Endothelial cell of hepatic sinusoid (primary cell): ENCODE results near the gene STON1.
"Not testable (repeated sequence)": the region's sequence is repeated elsewhere in the genome, so short reads cannot be mapped to it uniquely, and the experiment has no call there.

ENCODE experiments used
- in situ Hi-C: cut with HindIII; loops from 2 replicates; pipeline ENCODE4 v1.10.0; 2017; ENCODE audit warnings: low sequenced_read_pairs

The STON1 gene

DNA sequence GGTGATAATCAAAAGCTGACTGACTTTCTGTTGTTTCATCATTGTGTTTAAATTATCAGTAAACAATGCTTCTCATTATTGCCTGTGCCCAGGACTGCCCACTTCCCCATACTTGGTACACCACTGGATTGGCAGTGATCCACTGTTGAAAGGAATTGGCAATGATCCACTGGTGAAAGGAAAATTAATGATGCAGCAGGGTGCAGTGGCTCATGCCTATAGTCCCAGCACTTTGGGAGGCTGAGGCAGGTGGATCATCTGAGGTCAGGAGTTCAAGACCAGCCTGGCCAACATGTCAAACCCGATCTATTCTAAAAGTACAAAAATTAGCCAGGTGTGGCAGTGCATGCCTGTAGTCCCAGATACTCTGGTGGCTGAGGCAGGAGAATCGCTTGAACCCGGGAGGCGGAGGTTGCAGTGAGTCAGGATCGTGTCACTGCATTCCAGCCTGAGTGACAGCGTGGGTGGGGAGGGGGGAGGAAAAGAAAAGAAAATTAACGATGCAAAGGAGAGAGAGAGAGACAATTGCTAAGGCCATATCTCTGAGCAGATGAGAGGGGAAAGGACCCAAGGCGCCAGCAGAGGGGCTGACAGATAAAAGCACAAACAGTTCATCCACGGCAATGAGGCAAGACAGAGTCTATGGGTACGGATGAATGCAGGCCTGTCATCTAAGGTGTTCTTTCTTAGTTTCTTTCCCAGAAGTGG lies 77.5 kb downstream of the STON1 start:
- in situ Hi-C loops: no loop called here

GRCh38 chr2:48613211-48613610 lies 83.3 kb downstream of the STON1 start:
- in situ Hi-C loops: no loop called here

DNA sequence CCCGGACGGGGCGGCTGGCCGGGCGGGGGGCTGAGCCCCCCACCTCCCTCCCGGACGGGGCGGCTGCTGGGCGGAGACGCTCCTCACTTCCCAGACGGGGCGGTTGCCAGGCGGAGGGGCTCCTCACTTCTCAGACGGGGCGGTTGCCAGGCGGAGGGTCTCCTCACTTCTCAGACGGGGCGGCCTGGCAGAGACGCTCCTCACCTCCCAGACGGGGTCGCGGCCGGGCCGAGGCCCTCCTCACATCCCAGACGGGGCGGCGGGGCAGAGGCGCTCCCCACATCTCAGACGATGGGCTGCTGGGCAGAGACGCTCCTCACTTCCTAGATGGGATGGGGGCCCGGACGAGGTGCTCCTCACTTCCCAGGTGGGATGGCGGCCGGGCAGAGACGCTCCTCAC lies 84.6 kb downstream of the STON1 start:
- in situ Hi-C loops: not testable (repeated sequence)

DNA sequence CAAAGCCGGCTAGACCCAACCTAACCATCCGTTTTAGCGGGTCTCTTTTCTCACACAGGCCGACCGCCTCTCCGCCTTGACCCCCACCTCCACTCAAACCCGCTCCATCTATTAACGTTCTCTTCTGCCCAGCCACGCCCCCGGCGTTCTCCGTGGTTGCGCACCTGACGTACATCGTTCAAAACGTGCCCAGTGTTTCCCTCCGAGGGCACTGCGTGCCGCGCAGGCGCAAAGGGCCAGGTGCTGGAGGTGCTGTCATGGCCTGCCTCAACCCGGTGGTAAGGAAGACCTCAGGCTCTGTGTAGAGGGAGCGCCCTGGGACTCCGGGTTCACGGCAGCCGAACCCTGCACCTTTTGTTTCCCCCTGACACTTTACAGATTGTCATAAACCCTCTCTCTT lies 87.7 kb downstream of the STON1 start, which contains the start of gene GTF2A1L:
TSS of gene GTF2A1L (plus strand) at position 239 of the 400 bp plus-strand sequence. CDS start at position 258, 19 bp downstream.
- in situ Hi-C loops: no loop called here

DNA sequence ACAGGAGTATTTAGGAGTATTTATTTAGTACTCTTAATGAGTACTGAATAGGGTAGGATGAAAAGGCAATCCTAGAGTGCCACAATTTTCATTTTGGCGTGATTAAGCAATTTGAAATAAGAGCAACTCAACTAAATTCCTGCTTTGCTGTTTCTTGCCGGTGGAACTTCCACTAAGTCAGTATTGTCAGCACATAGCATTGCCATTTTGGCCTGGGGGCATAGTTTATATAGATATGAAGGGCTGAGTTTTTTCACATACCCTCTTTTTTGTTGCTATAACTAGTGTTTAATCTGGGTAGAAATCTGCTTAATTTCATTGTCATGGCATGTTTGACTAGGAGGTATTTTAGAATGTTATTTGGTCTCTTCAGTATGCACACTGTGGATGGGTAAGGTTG lies 89.6 kb downstream of the STON1 start:
- in situ Hi-C loops: no loop called here

GRCh38 chr2:48620604-48621003 lies 90.7 kb downstream of the STON1 start:
- in situ Hi-C loops: no loop called here

DNA sequence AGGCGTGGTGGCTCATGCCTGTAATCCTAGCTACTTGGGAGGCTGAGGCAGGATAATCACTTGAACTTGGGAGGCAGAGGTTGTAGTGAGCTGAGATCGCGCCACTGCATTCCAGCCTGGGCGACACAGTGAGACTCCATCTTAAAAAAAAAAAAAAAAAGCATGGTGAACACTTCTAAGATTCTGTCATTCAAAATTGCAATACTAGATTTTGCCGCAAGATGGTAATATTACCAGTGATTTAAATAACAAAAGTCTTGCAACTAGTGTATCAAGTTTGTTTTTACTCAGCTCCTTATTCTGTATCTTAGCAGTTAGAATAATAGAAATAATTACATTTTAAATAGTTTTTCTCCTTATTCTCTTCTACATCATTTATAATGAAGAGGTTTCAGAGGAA lies 92.7 kb downstream of the STON1 start:
- in situ Hi-C loops: not testable (repeated sequence)

DNA sequence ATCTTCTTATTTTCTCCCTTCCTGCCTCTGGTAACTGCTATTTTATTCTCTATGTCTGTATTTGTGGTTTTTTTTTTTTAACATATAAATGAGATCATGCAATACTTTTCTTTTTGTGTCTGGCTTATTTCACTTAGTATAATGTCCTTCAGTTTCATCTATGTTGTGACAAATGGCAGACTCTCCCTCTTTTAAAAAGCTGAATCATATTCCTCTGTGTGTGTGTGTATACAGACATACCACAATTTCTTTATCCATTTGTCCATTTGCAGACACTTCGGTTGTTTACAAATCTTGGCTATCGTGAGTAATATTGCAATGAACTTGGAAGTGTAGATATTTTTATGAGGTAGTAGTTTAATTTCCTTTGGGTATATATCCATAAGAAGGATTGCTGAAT lies 94.7 kb downstream of the STON1 start:
- in situ Hi-C loops: no loop called here

DNA sequence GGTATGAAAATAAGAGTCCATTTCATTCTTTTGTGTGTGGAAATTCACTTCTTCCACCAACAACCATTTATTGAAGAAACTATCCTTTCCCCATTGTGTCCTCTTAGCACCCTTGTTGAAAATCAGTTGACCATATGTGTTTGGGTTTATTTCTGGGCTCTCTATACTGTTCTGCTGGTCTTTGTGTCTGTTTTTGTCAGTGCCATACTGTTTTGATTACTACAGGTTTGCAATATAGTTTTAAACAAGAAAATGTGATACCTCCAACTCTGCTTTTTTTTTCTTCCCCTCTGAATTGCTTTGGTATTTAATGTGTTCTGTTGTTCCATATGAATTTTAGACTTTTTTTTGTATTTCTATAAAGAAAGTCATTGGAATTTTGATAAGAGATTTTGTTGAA lies 96.1 kb downstream of the STON1 start:
- in situ Hi-C loops: no loop called here

GRCh38 chr2:48633143-48633542 lies 103.2 kb downstream of the STON1 start:
- in situ Hi-C loops: no loop called here

- in situ Hi-C loops: no loop called here
Measured at GRCh38 chr2:48635786-48636185, 105.8 kb downstream of the STON1 start.

GRCh38 chr2:48638261-48638660 lies 108.3 kb downstream of the STON1 start:
- in situ Hi-C loops: no loop called here
